ENCODE measurements around the gene LOXL1. TPM values are rescaled to one million over a fixed set of nuclear protein-coding genes. Genes with fewer than 3 reads are reported as not detected.

LOXL1 gene
- total and polyA plus RNA-seq, 2 of the 13 experiments (the other 11 are each of a cell fraction or from before 2014, with no cell fraction given): 0.51 to 1.3 TPM

- TF ChIP-seq MED13 (CRISPR knock-in tag; IDR thresholded peaks at IDR 0.05) (no peak), FOXA1 (IDR thresholded peaks at IDR 0.05) (no peak), FOXA1 (CRISPR knock-in tag; IDR thresholded peaks at IDR 0.05) (no peak), TOE1 (CRISPR knock-in tag; IDR thresholded peaks at IDR 0.05) (no peak), HMG20B (CRISPR knock-in tag; conservative IDR thresholded peaks at IDR 0.05) (no peak), TRIM24 (CRISPR knock-in tag; IDR thresholded peaks at IDR 0.05) (no peak), ZNF207 (IDR thresholded peaks at IDR 0.05; ENCODE audit: borderline replicate concordance) (no peak), ZNF777 (CRISPR knock-in tag; IDR thresholded peaks at IDR 0.05) (peak; percentile 51; the same call in 1 of the 2 replicates), JUND (CRISPR knock-in tag; IDR thresholded peaks at IDR 0.05) (no peak), ZNF468 (CRISPR knock-in tag; IDR thresholded peaks at IDR 0.05) (no peak), RORA (CRISPR knock-in tag; IDR thresholded peaks at IDR 0.05) (no peak), ZNF24 (IDR thresholded peaks at IDR 0.05) (0 out of 2 replicates have a peak, but pooled peaks have one; percentile 45), TSC22D2 (CRISPR knock-in tag; IDR thresholded peaks at IDR 0.05; ENCODE audit: borderline replicate concordance) (0 out of 2 replicates have a peak, but pooled peaks have one; percentile 29), HNF1A (IDR thresholded peaks at IDR 0.05; ENCODE audit: low read depth) (no peak), HNF1A (CRISPR knock-in tag; IDR thresholded peaks at IDR 0.05; ENCODE audit: borderline replicate concordance) (peak; percentile 33; the same call in 1 of the 2 replicates), ZKSCAN1 (IDR thresholded peaks at IDR 0.05; ENCODE audit: low read length) (no peak), ADNP (CRISPR knock-in tag; IDR thresholded peaks at IDR 0.05) (no peak), ZEB1 (IDR thresholded peaks at IDR 0.05; ENCODE audit: insufficient replicate concordance, low read depth) (no peak), PCBP2 (optimal IDR thresholded peaks at IDR 0.05; ENCODE audit: low read depth, low read length, poor library complexity, severe bottlenecking) (no peak), SMAD9 (CRISPR knock-in tag; IDR thresholded peaks at IDR 0.05) (no peak)
- TF ChIP-seq, protein P1, sequence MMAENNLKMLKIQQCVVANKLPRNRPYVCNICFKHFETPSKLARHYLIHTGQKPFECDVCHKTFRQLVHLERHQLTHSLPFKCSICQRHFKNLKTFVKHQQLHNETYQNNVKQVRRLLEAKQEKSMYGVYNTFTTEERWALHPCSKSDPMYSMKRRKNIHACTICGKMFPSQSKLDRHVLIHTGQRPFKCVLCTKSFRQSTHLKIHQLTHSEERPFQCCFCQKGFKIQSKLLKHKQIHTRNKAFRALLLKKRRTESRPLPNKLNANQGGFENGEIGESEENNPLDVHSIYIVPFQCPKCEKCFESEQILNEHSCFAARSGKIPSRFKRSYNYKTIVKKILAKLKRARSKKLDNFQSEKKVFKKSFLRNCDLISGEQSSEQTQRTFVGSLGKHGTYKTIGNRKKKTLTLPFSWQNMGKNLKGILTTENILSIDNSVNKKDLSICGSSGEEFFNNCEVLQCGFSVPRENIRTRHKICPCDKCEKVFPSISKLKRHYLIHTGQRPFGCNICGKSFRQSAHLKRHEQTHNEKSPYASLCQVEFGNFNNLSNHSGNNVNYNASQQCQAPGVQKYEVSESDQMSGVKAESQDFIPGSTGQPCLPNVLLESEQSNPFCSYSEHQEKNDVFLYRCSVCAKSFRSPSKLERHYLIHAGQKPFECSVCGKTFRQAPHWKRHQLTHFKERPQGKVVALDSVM (CRISPR knock-in tag; IDR thresholded peaks at IDR 0.05): no peak
- TF ChIP-seq, protein P2, sequence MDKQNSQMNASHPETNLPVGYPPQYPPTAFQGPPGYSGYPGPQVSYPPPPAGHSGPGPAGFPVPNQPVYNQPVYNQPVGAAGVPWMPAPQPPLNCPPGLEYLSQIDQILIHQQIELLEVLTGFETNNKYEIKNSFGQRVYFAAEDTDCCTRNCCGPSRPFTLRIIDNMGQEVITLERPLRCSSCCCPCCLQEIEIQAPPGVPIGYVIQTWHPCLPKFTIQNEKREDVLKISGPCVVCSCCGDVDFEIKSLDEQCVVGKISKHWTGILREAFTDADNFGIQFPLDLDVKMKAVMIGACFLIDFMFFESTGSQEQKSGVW (CRISPR knock-in tag; IDR thresholded peaks at IDR 0.05; ENCODE audit: borderline replicate concordance): no peak
Measured at GRCh38 chr15:73991726-73992593, 65.7 kb downstream of the LOXL1 start, which contains the start of gene STOML1 (continued).
